CD1c-positive myeloid dendritic cell (primary cell): ENCODE results near the gene FUT8.
"Not testable (repeated sequence)": the region's sequence is repeated elsewhere in the genome, so short reads cannot be mapped to it uniquely, and the experiment has no call there.

Experiments
- DNase-seq: peaks from one replicate; pipeline ENCODE4 v3.0.0-alpha.2; 2016; ENCODE audit errors: extremely low spot score

Gene FUT8

GRCh38 chr14:65716813-65717212 is 304.3 kb downstream of the FUT8 start:
- DNase-seq: not testable (repeated sequence)

DNA sequence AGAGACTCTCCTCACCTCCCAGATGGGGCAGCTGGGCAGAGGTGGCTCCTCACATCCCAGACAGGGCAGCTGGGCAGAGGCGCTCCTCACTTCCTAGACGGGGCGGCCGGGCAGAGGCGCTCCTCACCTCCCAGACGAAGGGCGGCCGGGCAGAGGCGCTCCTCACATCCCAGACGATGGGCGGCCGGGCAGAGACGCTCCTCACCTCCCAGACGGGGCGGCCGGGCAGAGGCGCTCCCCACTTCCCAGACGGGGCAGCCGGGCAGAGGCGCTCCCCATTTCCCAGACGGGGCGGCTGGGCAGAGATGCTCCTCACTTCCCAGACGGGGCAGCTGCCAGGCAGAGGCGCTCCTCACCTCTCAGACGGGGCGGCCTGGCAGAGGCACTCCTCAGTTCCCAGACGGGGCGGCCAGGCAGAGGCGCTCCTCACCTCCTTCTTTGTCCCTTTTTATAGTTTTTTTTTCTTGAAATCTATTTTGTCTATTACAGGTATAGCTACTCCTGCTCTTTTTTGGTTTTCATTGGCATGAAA is 304.9 kb downstream of the FUT8 start:
- DNase-seq: not testable (repeated sequence)

- no peak for DNase-seq
Measured at GRCh38 chr14:65718629-65719028, 306.1 kb downstream of the FUT8 start.

DNA sequence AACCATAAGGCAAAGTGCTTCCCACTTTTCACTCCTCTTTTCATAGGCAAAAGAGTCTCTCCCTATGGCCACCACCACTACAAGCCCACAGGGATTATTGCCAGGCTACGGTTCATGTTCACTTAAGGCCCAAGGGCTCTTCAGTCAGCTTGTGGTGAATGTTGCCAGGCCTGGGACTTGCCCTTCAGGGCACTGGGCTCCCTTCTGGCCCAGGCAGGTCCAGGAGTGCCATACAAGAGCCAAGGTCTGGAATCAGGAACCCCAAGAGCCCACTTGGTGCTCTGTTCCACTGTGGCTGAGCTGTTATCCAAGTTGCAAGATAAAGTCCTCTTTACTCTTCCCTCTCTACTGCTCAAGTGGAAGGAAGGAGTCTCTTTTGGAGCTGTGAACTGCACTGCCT is 307.6 kb downstream of the FUT8 start:
- DNase-seq: no peak

GRCh38 chr14:65720743-65721142 is 308.2 kb downstream of the FUT8 start:
- no peak for DNase-seq

DNA sequence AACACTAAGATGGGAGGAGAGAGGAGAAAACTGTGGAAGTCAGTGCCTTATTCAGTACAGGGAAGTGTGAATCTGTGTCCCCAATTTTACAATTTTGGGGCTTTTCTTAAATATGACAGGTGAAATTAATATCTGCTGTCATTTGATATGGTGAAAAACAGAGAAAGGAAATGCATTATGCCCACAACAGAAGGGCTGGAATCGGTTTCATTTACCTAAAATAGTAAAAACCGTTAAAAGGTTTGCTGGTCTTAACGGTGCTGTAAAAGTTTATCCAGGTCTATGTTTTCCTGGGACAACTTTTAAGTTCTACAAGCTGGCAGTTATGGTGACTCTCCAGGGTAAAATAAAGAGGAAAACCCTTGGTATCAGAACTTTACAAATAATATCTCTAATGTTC is 310.8 kb downstream of the FUT8 start:
- DNase-seq: no peak

DNA sequence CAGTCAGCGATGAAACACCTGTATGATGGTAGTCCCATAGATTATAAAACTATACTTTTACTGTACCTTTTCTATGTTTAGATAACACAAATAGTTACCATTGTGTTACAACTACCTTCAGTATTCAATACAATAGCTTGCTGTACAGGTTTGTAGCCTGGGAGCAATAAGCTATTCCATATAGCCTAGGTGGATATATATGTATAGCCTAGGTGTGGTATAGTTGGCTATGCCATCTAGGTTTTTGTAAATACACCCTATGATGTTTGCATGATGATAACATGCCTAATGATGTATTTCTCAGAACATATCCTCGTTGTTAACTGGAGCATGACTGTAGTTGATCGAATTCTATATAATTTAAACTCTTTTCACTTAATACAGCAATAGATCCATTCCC is 316.1 kb downstream of the FUT8 start:
- DNase-seq: no peak

DNA sequence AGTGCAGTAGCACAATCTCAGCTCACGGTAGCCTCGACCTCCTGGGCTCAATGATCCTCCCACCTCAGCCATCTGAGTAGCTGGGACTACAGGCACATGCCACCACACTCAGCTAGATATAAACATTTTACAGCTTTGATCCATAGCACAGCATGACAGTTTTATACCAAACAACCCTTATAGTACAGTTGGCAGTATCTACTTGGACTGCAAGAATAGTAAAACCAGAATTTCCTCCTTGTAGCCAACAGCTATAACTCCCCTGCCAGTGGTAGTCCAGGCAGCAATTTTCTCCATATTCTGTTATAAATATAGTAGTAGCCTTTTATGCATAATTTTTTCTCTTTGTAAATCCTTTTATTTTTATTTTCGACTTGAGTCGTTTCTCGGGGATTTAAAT is 317.0 kb downstream of the FUT8 start:
- no peak for DNase-seq

- DNase-seq: no peak
Measured at GRCh38 chr14:65731933-65732506, 319.5 kb downstream of the FUT8 start.

DNA sequence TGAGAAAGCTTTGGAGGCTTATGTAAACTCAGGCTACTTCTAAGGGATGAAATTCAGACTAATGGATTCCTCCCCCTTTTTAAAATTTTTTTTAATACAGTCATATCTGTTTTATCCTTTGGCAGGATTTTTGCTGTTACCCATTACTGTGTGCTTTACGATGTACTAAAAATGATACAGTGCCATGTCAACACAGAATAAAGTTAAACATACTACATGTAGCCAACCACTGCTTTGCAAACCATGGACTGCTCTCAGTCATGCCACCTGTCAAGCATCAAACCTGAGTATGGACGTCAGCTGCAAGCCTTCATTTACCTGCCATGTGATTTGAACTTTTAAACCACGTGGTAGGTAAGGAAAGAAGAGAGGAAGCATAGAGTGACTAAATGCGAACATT is 325.8 kb downstream of the FUT8 start:
- no peak for DNase-seq

- no peak for DNase-seq
Measured at GRCh38 chr14:65745396-65746190, 333.1 kb downstream of the FUT8 start.

DNA sequence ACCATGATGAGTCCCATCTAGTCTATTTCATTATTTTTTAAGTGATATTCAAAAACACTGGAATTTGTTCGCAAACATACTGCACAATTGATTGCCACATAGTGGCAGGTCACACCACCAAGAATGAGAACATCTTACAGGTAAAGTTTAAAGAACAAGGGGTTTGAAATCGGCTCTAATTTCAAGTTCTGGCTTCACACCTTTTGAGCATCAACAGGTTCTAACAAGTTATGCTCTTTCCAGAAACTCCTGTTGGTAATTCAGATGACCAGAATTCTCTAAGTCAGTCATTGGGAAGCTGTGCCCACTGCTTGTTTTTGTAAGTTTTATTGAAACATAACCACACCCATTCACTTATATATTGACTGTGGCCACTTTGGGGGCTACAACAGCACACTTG is 336.3 kb downstream of the FUT8 start:
- DNase-seq: no peak

DNA sequence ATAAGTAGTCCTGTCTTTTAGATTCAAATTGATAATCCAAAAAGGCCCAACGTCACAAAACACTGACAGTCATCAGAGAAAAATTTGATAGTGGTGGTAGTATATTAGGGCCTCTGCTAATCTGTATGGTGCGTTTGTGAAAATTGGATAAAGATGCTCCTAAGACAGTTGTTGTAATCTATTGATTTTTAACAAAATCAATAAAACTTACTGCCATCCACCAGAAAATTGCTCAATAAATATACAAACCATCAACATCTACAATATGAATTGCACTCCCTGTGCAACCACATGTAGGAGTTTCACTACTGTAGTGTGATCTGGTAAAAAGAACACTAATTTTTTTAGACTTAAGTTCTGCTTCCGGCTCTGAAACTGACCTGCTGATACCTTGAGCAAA is 336.8 kb downstream of the FUT8 start:
- no peak for DNase-seq

GRCh38 chr14:65750906-65751305 is 338.4 kb downstream of the FUT8 start:
- no peak for DNase-seq

GRCh38 chr14:65751510-65751909 is 339.0 kb downstream of the FUT8 start:
- DNase-seq: no peak

DNA sequence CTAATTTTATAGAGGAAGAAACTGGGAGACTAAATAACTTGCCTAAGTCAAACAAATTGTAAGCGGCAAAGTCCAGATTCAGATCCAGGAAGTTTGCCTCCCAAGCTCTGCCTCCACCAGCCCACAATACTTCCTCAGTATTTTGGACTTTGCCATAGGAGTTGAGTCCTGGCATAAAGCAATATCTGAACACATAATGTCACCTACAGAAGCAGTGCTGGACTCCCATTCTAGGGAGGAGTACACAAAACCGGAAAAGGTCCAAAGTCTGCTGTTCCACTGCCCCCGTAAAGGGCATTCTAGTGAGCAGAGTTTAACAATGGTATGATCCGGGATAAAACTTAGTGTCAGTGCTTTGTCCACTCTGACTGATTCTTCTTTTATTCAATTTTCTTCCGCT is 340.5 kb downstream of the FUT8 start:
- DNase-seq: no peak

DNA sequence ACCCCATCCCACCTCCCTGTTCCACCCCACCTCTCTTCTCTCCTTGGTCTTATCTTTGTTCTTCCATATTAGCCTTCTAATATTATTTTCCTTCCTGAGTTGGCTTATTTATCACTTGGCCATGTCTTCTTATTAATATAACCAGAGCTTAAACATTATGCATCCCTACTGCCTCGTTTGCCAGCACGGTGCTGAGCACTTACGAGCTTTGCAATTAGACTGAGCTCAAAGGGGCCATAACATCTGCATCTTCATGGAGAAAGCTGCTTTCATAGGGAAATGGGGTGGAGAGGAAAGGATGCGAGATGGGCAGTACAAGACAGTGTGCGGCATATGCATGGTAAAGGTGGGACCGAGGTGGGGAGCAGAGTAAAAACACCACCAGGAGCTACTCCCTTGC is 342.8 kb downstream of the FUT8 start:
- no peak for DNase-seq

DNA sequence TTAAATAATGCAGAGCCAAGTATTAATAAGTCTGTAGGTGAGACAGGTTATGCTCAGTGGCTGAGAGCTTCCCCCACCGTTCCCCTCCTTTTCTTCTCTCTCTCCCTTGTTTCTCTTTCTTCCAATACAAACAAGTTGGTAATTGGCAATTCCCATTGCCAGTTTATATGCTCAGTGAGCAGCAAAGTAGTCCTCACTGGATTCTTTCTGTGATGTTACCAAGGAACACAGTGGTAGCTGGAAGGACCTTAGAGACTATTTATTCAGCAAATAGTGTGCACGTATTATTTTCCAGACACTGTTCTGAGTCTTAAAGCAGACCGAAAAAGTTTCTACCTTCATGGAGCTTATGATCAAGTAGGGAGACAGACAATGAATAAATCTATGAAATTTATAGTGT is 344.4 kb downstream of the FUT8 start:
- DNase-seq: no peak

GRCh38 chr14:65769151-65769550 is 356.6 kb downstream of the FUT8 start:
- no peak for DNase-seq

DNA sequence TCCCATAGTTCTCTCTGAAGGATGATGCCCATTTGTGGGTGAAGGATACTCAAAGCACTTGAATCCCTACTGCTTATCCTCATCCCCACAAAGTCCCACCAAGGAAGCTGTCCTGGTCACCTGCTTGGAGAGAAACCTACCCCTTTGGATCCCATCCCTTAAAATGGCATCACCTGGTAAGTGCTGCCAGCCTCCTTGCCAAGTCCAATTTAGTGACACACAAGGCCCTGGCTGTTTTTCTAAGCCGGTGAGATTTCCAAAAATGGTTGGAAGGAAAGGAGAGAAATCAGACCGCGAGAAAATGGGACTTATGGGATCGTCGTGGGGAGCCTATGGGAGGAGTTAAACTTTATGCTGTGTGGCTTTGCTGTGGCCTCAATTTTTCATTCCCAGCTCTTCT is 358.2 kb downstream of the FUT8 start:
- DNase-seq: no peak

DNA sequence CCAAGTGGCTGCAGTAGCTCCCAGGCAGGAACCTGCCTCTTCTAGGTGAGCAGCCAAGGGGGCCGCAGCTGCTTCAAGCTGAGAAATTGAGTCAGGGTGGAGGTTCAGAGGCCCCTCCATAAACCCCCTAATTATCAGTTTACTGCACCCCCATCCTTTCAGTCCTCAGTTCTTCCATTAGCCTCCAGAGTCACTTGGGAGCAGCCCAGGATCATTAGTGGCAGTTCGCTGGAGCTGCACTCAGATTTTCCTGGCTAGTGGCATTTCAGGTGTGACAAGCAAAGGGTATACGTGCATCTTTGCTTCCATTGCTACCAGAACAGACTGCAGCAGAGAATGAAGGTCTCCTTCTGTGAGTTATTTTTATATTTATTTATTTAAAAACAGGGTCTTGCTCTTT is 358.7 kb downstream of the FUT8 start:
- DNase-seq: no peak

- DNase-seq: no peak
Measured at GRCh38 chr14:65772466-65772865, 359.9 kb downstream of the FUT8 start.

DNA sequence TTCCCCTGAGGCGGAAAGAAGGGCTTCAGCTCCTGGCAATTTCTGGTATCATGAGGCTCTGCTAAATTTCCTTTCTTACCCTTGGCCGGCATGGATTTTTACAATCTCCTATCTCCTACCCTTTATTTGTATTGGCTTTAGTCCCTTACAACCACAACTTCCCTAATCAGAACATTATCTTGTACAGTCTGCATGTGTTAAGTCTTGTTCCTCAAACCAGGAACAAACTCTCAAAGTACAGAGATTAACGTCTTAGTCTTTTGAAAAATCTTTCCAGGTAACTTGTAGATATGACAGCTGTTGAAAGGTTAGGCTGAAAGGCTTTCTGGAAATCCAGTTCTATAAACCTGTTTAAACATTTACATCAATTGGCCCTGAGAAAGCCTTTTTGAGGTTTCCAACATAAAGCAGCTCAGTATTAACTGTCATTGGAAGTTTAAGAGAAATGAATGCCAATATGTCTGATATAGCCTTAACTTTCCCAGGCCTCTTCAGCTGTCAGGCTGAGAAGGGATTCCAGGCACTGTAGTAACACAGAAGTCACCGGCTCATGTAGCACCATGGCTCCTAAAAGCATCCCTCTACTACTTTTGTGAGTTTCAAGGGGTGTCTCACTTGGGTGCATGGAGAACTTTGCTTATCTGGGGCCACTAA is 360.5 kb downstream of the FUT8 start:
- peak; percentile 5 for DNase-seq
